ENCODE results near the gene PALM2AKAP2.
A peak's percentile ranks its signal among the peaks of the same experiment; 100 is the strongest.

- TF ChIP-seq CTCF (IDR thresholded peaks at IDR 0.05): peak; percentile 78 to 92 (median 82)
- no peak for TF ChIP-seq POLR2A (IDR thresholded peaks at IDR 0.05)
Observed at GRCh38 chr9:109817846-109818472, 38.0 kb downstream of the PALM2AKAP2 start.

All from heart left ventricle (tissue), 13 donors.